Endothelial cell of umbilical vein (primary cell): Measurements from ENCODE around the gene PRAMEF10. TPM values are rescaled to one million over a fixed set of nuclear protein-coding genes. Genes with fewer than 3 reads are reported as not detected.

Experiments used
- polyA plus RNA-seq, 4 experiments: library from polyadenylated mRNA; depleted of rRNA in 3 of 4; stranded (reverse) in 3 of 4; unstranded in 1 of 4; fragments of >200 nt; gene quantifications; 2 replicates each; pipeline versions ENCODE4 v1.2.1 to v1.2.3, GENCODE V29; 2011 to 2012; ENCODE audit warnings: missing spikeins in 1 of 4
- small RNA-seq: library from RNA; depleted of rRNA; stranded (forward); fragments of <200 nt; gene quantifications from one replicate; pipeline ENCODE3, GENCODE V24; 2012; ENCODE audit warnings: low replicate concordance, low read depth; ENCODE audit not compliant: insufficient read depth, insufficient read length
- total RNA-seq: library from RNA; stranded (reverse); gene quantifications from 2 replicates; pipeline ENCODE4 v1.2.3, GENCODE V29; 2021

PRAMEF10 gene
- total and polyA plus RNA-seq, 2 donors (not counting 3 experiments of a cell fraction or from before 2014, with no cell fraction given) = not detected

Small RNA genes lying within 50 kb of the gene (small RNA-seq; reads per million reads assigned to genes)
- gene RNU6-1072P = not detected

Other genes with a start within 250 kb of the PRAMEF10 start
- gene AADACL3, start 182.2 kb downstream of the PRAMEF10 start, total RNA-seq = not detected in 2 replicates
- gene AADACL3, start 182.2 kb downstream of the PRAMEF10 start, polyA plus RNA-seq = not detected in 2 replicates
- not detected in 2 replicates for gene CFAP107, start 152.1 kb downstream of the PRAMEF10 start, total RNA-seq
- gene CFAP107, start 152.1 kb downstream of the PRAMEF10 start, polyA plus RNA-seq = not detected in 2 replicates
- not detected in 2 replicates for gene PRAMEF12, start 124.5 kb downstream of the PRAMEF10 start, total RNA-seq
- not detected in 2 replicates for gene PRAMEF12, start 124.5 kb downstream of the PRAMEF10 start, polyA plus RNA-seq
- not detected in 2 replicates for gene PRAMEF1, start 106.9 kb downstream of the PRAMEF10 start, total RNA-seq
- gene PRAMEF1, start 106.9 kb downstream of the PRAMEF10 start, polyA plus RNA-seq = not detected in 2 replicates
- not detected in 2 replicates for gene PRAMEF11, start 66.9 kb downstream of the PRAMEF10 start, total RNA-seq
- not detected in 2 replicates for gene PRAMEF11, start 66.9 kb downstream of the PRAMEF10 start, polyA plus RNA-seq
- gene HNRNPCL1, start 49.5 kb downstream of the PRAMEF10 start, total RNA-seq = not detected in 2 replicates
- gene HNRNPCL1, start 49.5 kb downstream of the PRAMEF10 start, polyA plus RNA-seq = not detected in 2 replicates
- gene PRAMEF2, start 41.2 kb downstream of the PRAMEF10 start, total RNA-seq = not detected in 2 replicates
- not detected in 2 replicates for gene PRAMEF2, start 41.2 kb downstream of the PRAMEF10 start, polyA plus RNA-seq
- not detected in 2 replicates for gene PRAMEF4, start 12.1 kb downstream of the PRAMEF10 start, total RNA-seq
- gene PRAMEF4, start 12.1 kb downstream of the PRAMEF10 start, polyA plus RNA-seq = not detected in 2 replicates
- not detected in 2 replicates for gene PRAMEF7, start 18.3 kb upstream of the PRAMEF10 start, total RNA-seq
- not detected in 2 replicates for gene PRAMEF7, start 18.3 kb upstream of the PRAMEF10 start, polyA plus RNA-seq
- gene PRAMEF6, start 49.3 kb upstream of the PRAMEF10 start, total RNA-seq = not detected in 2 replicates
- not detected in 2 replicates for gene PRAMEF6, start 49.3 kb upstream of the PRAMEF10 start, polyA plus RNA-seq
- not detected in 2 replicates for gene PRAMEF27, start 158.3 kb upstream of the PRAMEF10 start, total RNA-seq
- gene PRAMEF27, start 158.3 kb upstream of the PRAMEF10 start, polyA plus RNA-seq = not detected in 2 replicates
- gene HNRNPCL3, start 162.5 kb upstream of the PRAMEF10 start, total RNA-seq = not detected in 2 replicates
- not detected in 2 replicates for gene HNRNPCL3, start 162.5 kb upstream of the PRAMEF10 start, polyA plus RNA-seq
- gene PRAMEF25, start 172.5 kb upstream of the PRAMEF10 start, total RNA-seq = not detected in 2 replicates
- not detected in 2 replicates for gene PRAMEF25, start 172.5 kb upstream of the PRAMEF10 start, polyA plus RNA-seq
- not detected in 2 replicates for gene HNRNPCL2, start 218.6 kb upstream of the PRAMEF10 start, total RNA-seq
- not detected in 2 replicates for gene HNRNPCL2, start 218.6 kb upstream of the PRAMEF10 start, polyA plus RNA-seq